HCT116 (cell line): Measurements from ENCODE around the gene ADD2. TPM values are rescaled to one million over a fixed set of nuclear protein-coding genes. Genes with fewer than 3 reads are reported as not detected.

Experiments used
- ATAC-seq: fragments of 200-7000 bp; cut with Tn5 transposase; 2 replicates; pipeline ENCODE4 v1.9.1; 2020; ENCODE audit warnings: mild to moderate bottlenecking, moderate library complexity
- BruUV-seq: library from RNA; stranded (reverse); fragments of 400-500 nt; replicated peaks from 2 replicates; lab custom pipeline; 2021; lab: Mats Ljungman, UMichigan
- CTCF ChIA-PET: fragments of 300-600 bp; sonication (Branson Sonifier 250); formaldehyde crosslinking; loops from one replicate; lab custom pipeline; 2021; ENCODE audit warnings: antibody characterized with exemption; lab: Charles Lee
- POLR2A ChIA-PET: fragments of 300-600, 350-600 bp; sonication (Branson Sonifier 250); formaldehyde crosslinking; loops from one replicate; lab custom pipeline; 2021; ENCODE audit warnings: antibody characterized with exemption; lab: Charles Lee
- RAD21 ChIA-PET, 2 experiments: fragments of 300-600 bp; sonication (Branson Sonifier 250); formaldehyde crosslinking; loops; one replicate each; lab custom pipeline; 2023; ENCODE audit warnings: low total read pairs in 2 of 2; ENCODE audit not compliant: uncharacterized antibody in 2 of 2, unreplicated experiment in 2 of 2, low non-redundant PET in 1 of 2; lab: Charles Lee
- DNase-seq: peaks from one replicate; pipeline ENCODE4 v3.0.0-alpha.2; 2010; ENCODE audit warnings: low read depth, low spot score
- H2AFZ ChIP-seq: fragments of 200-600 bp; shearing (Covaris generic), sonication (generic); 2 replicates; pipeline ENCODE4 v1.6.1; 2017; ENCODE audit warnings: low read depth, mixed run types, mixed read lengths, antibody characterized with exemption, low read length; ENCODE audit not compliant: poor library complexity, severe bottlenecking
- H3K27ac ChIP-seq: 2 replicates; pipeline ENCODE4 v1.5.1; 2012; ENCODE audit warnings: low read depth, low read length
- H3K27me3 ChIP-seq: fragments of 200-600 bp; sonication (generic); 2 replicates; pipeline ENCODE4 v1.6.1; 2016; ENCODE audit warnings: mixed run types, low read length, mixed read lengths; ENCODE audit not compliant: insufficient read depth
- H3K36me3 ChIP-seq, 2 experiments: fragments of 200-500 bp in 1 of 2; fragments of 200-600 bp in 1 of 2; sonication (Bioruptor generic) in 1 of 2; sonication (generic) in 1 of 2; 2 replicates each; pipeline versions ENCODE4 v1.5.1 to v1.6.1; 2014 to 2016; ENCODE audit warnings: low read length in 2 of 2, inconsistent platforms in 1 of 2, mixed read lengths in 1 of 2, mixed run types in 1 of 2; ENCODE audit not compliant: insufficient read depth in 2 of 2, control insufficient read depth in 1 of 2
- H3K4me1 ChIP-seq, 2 experiments: fragments of 200-600 bp in 1 of 2; sonication (generic) in 1 of 2; 2 replicates each; pipeline versions ENCODE4 v1.5.1 to v1.6.1; 2012 to 2017; ENCODE audit warnings: low read length in 2 of 2, inconsistent platforms in 1 of 2, mild to moderate bottlenecking in 1 of 2, mixed read lengths in 1 of 2, mixed run types in 1 of 2, moderate library complexity in 1 of 2; ENCODE audit not compliant: insufficient read depth in 2 of 2, control insufficient read depth in 1 of 2
- H3K4me2 ChIP-seq: fragments of 200-600 bp; sonication (generic); 2 replicates; pipeline ENCODE4 v1.6.1; 2017; ENCODE audit warnings: mixed run types, low read length, mixed read lengths
- H3K4me3 ChIP-seq, 2 experiments: fragments of 200-600 bp in 1 of 2; sonication (generic) in 1 of 2; replicated peaks in 1 of 2; 2 replicates each; pipeline ENCODE4 v1.5.1; 2011 to 2016; ENCODE audit warnings: low read length in 2 of 2, control low read depth in 1 of 2, low read depth in 1 of 2, mild to moderate bottlenecking in 1 of 2, mixed read lengths in 1 of 2, mixed run types in 1 of 2
- H3K79me2 ChIP-seq: fragments of 200-600 bp; sonication (generic); 2 replicates; pipeline ENCODE4 v1.6.1; 2017; ENCODE audit warnings: mild to moderate bottlenecking, mixed run types, low read length, moderate library complexity, mixed read lengths; ENCODE audit not compliant: insufficient read depth
- H3K9ac ChIP-seq: fragments of 200-600 bp; sonication (generic); 2 replicates; pipeline ENCODE4 v1.6.1; 2016; ENCODE audit warnings: low read length, mixed read lengths
- H3K9me2 ChIP-seq: fragments of 200-600 bp; sonication (generic), shearing (Covaris generic); 2 replicates; pipeline ENCODE4 v1.6.1; 2017; ENCODE audit warnings: mixed run types, mild to moderate bottlenecking, moderate library complexity; ENCODE audit not compliant: insufficient read depth
- H3K9me3 ChIP-seq, 2 experiments: fragments of 200-500 bp in 1 of 2; fragments of 200-600 bp in 1 of 2; sonication (Bioruptor generic) in 1 of 2; sonication (generic) in 1 of 2; 2 replicates each; pipeline ENCODE4 v1.6.1; 2014 to 2017; ENCODE audit warnings: low read length in 2 of 2, mixed read lengths in 2 of 2, inconsistent platforms in 1 of 2, low read depth in 1 of 2, mild to moderate bottlenecking in 1 of 2, mixed run types in 1 of 2, moderate library complexity in 1 of 2; ENCODE audit not compliant: control insufficient read depth in 1 of 2, insufficient read depth in 1 of 2
- H4K20me1 ChIP-seq: fragments of 200-600 bp; sonication (generic), shearing (Covaris generic); 2 replicates; pipeline ENCODE4 v1.6.1; 2017; ENCODE audit warnings: mixed run types, mild to moderate bottlenecking, moderate library complexity; ENCODE audit not compliant: insufficient read depth
- CBX3 ChIP-seq: IDR thresholded peaks from 2 replicates; pipeline ENCODE4 v1.6.1; 2012; ENCODE audit warnings: low read depth
- CTCF ChIP-seq, 3 experiments: fragments of 200-600 bp in 1 of 3; sonication (generic) in 1 of 3; IDR thresholded peaks in 2 of 3; conservative IDR thresholded peaks in 1 of 3; 2 replicates each; pipeline ENCODE4 v1.5.1; 2012 to 2017; ENCODE audit warnings: low read depth in 2 of 3, low read length in 2 of 3, antibody characterized with exemption in 1 of 3, borderline replicate concordance in 1 of 3, control low read depth in 1 of 3, mild to moderate bottlenecking in 1 of 3, mixed read lengths in 1 of 3, mixed run types in 1 of 3, moderate library complexity in 1 of 3; ENCODE audit not compliant: insufficient read depth in 1 of 3
- EZH2 ChIP-seq: fragments of 200-600 bp; sonication (generic); IDR thresholded peaks from 2 replicates; pipeline ENCODE4 v1.6.1; 2017; ENCODE audit warnings: antibody characterized with exemption, mixed run types
- EZH2phosphoT487 ChIP-seq: fragments of 200-600 bp; IDR thresholded peaks from 2 replicates; pipeline ENCODE4 v1.6.1; 2018; ENCODE audit warnings: antibody characterized with exemption, borderline replicate concordance
- FOSL1 ChIP-seq: IDR thresholded peaks from 2 replicates; pipeline ENCODE4 v1.6.1; 2012; ENCODE audit warnings: low read depth
- JUND ChIP-seq: IDR thresholded peaks from 2 replicates; pipeline ENCODE4 v1.6.1; 2012
- POLR2A ChIP-seq: IDR thresholded peaks from 2 replicates; pipeline ENCODE4 v1.7.0; 2011; ENCODE audit warnings: borderline replicate concordance; ENCODE audit not compliant: insufficient read depth, insufficient read length; ENCODE audit errors: extremely low read depth
- REST ChIP-seq: IDR thresholded peaks from 2 replicates; pipeline ENCODE4 v1.6.1; 2012; ENCODE audit warnings: low read depth
- SRF ChIP-seq: IDR thresholded peaks from 2 replicates; pipeline ENCODE4 v1.6.1; 2012; ENCODE audit warnings: low read depth
- TCF7L2 ChIP-seq: IDR thresholded peaks from 2 replicates; pipeline ENCODE4 v1.7.0; 2011; ENCODE audit warnings: borderline replicate concordance, inconsistent platforms; ENCODE audit not compliant: insufficient read depth, insufficient read length; ENCODE audit errors: extremely low read depth
- ZBTB33 ChIP-seq: IDR thresholded peaks from 2 replicates; pipeline ENCODE4 v1.6.1; 2011; ENCODE audit warnings: mild to moderate bottlenecking, low read length, moderate library complexity; ENCODE audit not compliant: insufficient replicate concordance; ENCODE audit errors: extremely low read depth
- ZFX ChIP-seq: fragments of 450-650 bp; IDR thresholded peaks from 2 replicates; pipeline ENCODE4 v1.6.1; 2017
- ZNF274 ChIP-seq: fragments of 200-500 bp; sonication (Bioruptor generic); IDR thresholded peaks from 2 replicates; pipeline ENCODE4 v1.6.1; 2014; ENCODE audit warnings: mild to moderate bottlenecking, low read depth, low read length, inconsistent platforms
- intact Hi-C: fragments of 100-400 bp; cut with micrococcal nuclease; formaldehyde crosslinking; loops from 2 replicates; pipeline ENCODE4 v1.10.0; 2022
- total RNA-seq: library from RNA; stranded (reverse); gene quantifications from one replicate; pipeline ENCODE4 v1.2.1, GENCODE V29; 2021; ENCODE audit not compliant: unreplicated experiment

The ADD2 gene
- total RNA-seq, 1 experiment from 2014 or later, result 0.15 TPM

GRCh38 chr2:70720124-70720523, 47.9 kb downstream of the ADD2 start:
- ChIA-PET RAD21 (no interaction called here), POLR2A (no interaction called here), CTCF (no interaction called here)
- H3K4me1 ChIP-seq, result no peaks in the 10 kb centered on the region
- no peak for DNase-seq
- no peak overlapping the region for H3K27ac ChIP-seq
- H3K9me3 ChIP-seq, result no peaks in the 10 kb centered on the region
- no TSS peak for BruUV-seq
- TF ChIP-seq ZFX (no peak), JUND (no peak), SRF (no peak), TCF7L2 (no peak), EZH2phosphoT487 (no peak)
- no peak overlapping the region for H3K9ac ChIP-seq
- H4K20me1 ChIP-seq, result no peaks in the 10 kb centered on the region
- no peaks in the 10 kb centered on the region for H3K27me3 ChIP-seq
- H3K4me2 ChIP-seq, result no peak overlapping the region
- no peaks in the 10 kb centered on the region for H3K79me2 ChIP-seq
- H2AFZ ChIP-seq, result no peak overlapping the region
- H3K9me2 ChIP-seq, result no peaks in the 10 kb centered on the region
- intact Hi-C loops, result no loop called here
- no peaks in the 10 kb centered on the region for H3K36me3 ChIP-seq
- H3K4me3 ChIP-seq, result no peak overlapping the region
- ATAC-seq, result no peak

GRCh38 chr2:70719231-70719630, 48.8 kb downstream of the ADD2 start:
- no peak for DNase-seq
- CTCF ChIA-PET, result no interaction called here
- no peak for TF ChIP-seq CBX3
- TF ChIP-seq ZFX, result no peak
- TF ChIP-seq ZBTB33, result no peak
- TF ChIP-seq REST, result no peak
- no peak for TF ChIP-seq TCF7L2
- TF ChIP-seq JUND, result no peak
- no peak for TF ChIP-seq EZH2
- no peak for TF ChIP-seq CTCF (IDR thresholded peaks at IDR 0.05 in 2 of 3, conservative IDR thresholded peaks at IDR 0.05 in 1 of 3; ENCODE audit: borderline replicate concordance in 1 of 3, insufficient read depth in 1 of 3, low read depth in 2 of 3, low read length in 2 of 3)
- TF ChIP-seq FOSL1, result no peak
- no peak for TF ChIP-seq POLR2A
- no peak for TF ChIP-seq ZNF274

More at GRCh38 chr2:70719231-70719630, 48.8 kb downstream of the ADD2 start:
- RAD21 ChIA-PET, result no interaction called here
- intact Hi-C loops, result no loop called here
- H3K9ac ChIP-seq, result no peak overlapping the region
- H3K4me2 ChIP-seq, result no peak overlapping the region
- no peaks in the 10 kb centered on the region for H3K79me2 ChIP-seq
- no peak for ATAC-seq
- no TSS peak for BruUV-seq
- H4K20me1 ChIP-seq, result no peaks in the 10 kb centered on the region
- H2AFZ ChIP-seq, result no peak overlapping the region
- H3K27me3 ChIP-seq, result peaks cover 5% of the 10 kb centered on the region; the same call in 1 of the 2 replicates
- no peaks in the 10 kb centered on the region for H3K9me3 ChIP-seq
- H3K4me1 ChIP-seq, result no peaks in the 10 kb centered on the region
- no peaks in the 10 kb centered on the region for H3K9me2 ChIP-seq
- H3K36me3 ChIP-seq, result no peaks in the 10 kb centered on the region
- POLR2A ChIA-PET, result no interaction called here
- H3K4me3 ChIP-seq, result no peak overlapping the region
- no peak overlapping the region for H3K27ac ChIP-seq
